Measurements from ENCODE around the gene TUBA3D. TPM values are rescaled to one million over a fixed set of nuclear protein-coding genes. Genes with fewer than 3 reads are reported as not detected.
A peak's percentile ranks its signal among the peaks of the same experiment; 100 is the strongest.
"Not testable (repeated sequence)": the region's sequence is repeated elsewhere in the genome, so short reads cannot be mapped to it uniquely, and the experiment has no call there.

The TUBA3D gene
- total RNA-seq, 5 donors from 2014 or later (not counting 1 experiment from before 2014, with no cell fraction given) = not detected

- H3K4me1 Mint-ChIP-seq; H3K9me3 ChIP-seq; H3K9me3 Mint-ChIP-seq; POLR2A ChIA-PET; H3K27me3 Mint-ChIP-seq; H3K27me3 ChIP-seq (replicated peaks in 1 of 2; ENCODE audit: control insufficient read depth in 2 of 2, extremely low read depth in 1 of 2, insufficient read depth in 2 of 2, low read length in 1 of 2); H3K4me3 Mint-ChIP-seq; H3K36me3 ChIP-seq (ENCODE audit: control insufficient read depth in 2 of 2, extremely low read depth in 1 of 2, insufficient read depth in 1 of 2, low read length in 1 of 2); CTCF ChIA-PET; DNase-seq; H3K27ac ChIP-seq (ENCODE audit: low read length); ATAC-seq (replicated peaks in 1 of 4); H3K4me1 ChIP-seq (ENCODE audit: control insufficient read depth in 1 of 2, extremely low read depth in 1 of 2, insufficient read depth in 2 of 2, low read length in 2 of 2); H3K27ac Mint-ChIP-seq; H3K4me3 ChIP-seq (ENCODE audit: control insufficient read depth in 1 of 2, extremely low read depth in 1 of 2, low read length in 1 of 2): not testable (repeated sequence)
- H3K36me3 Mint-ChIP-seq = peaks cover 12% of the 10 kb centered on the region
- WGBS (ENCODE audit: insufficient coverage) = 100% methylated on average over 9 of the region's 19 CpGs
Observed at GRCh38 chr2:131482506-131483155, 6.7 kb downstream of the TUBA3D start.

GRCh38 chr2:131483981-131484820 lies 8.3 kb downstream of the TUBA3D start:
- not testable (repeated sequence) for H3K36me3 Mint-ChIP-seq, H3K27me3 Mint-ChIP-seq

GRCh38 chr2:131484906-131485460 lies 9.1 kb downstream of the TUBA3D start:
- H3K9me3 Mint-ChIP-seq; ATAC-seq (replicated peaks in 1 of 4); CTCF ChIA-PET; H3K27me3 Mint-ChIP-seq; H3K4me3 Mint-ChIP-seq; DNase-seq; H3K9me3 ChIP-seq; H3K27ac Mint-ChIP-seq; H3K27me3 ChIP-seq (replicated peaks in 1 of 2; ENCODE audit: control insufficient read depth in 2 of 2, extremely low read depth in 1 of 2, insufficient read depth in 2 of 2, low read length in 1 of 2); H3K36me3 ChIP-seq (ENCODE audit: control insufficient read depth in 2 of 2, extremely low read depth in 1 of 2, insufficient read depth in 1 of 2, low read length in 1 of 2); POLR2A ChIA-PET; H3K27ac ChIP-seq (ENCODE audit: low read length); H3K36me3 Mint-ChIP-seq; H3K4me3 ChIP-seq (ENCODE audit: control insufficient read depth in 1 of 2, extremely low read depth in 1 of 2, low read length in 1 of 2): not testable (repeated sequence)
- H3K4me1 ChIP-seq (ENCODE audit: control insufficient read depth in 1 of 2, extremely low read depth in 1 of 2, insufficient read depth in 2 of 2, low read length in 2 of 2) = peaks cover 0 to 10% of the 10 kb centered on the region in 2 experiments
- H3K4me1 Mint-ChIP-seq = peaks cover 15 to 20% (median 18%) of the 10 kb centered on the region in 3 donors
- 89% methylated on average over 10 of the region's 11 CpGs for WGBS (ENCODE audit: insufficient coverage)

More at GRCh38 chr2:131483981-131484820, 8.3 kb downstream of the TUBA3D start:
- H3K4me3 Mint-ChIP-seq; H3K9me3 Mint-ChIP-seq; H3K9me3 ChIP-seq; ATAC-seq (replicated peaks in 1 of 4); H3K27me3 ChIP-seq (replicated peaks in 1 of 2; ENCODE audit: control insufficient read depth in 2 of 2, extremely low read depth in 1 of 2, insufficient read depth in 2 of 2, low read length in 1 of 2); H3K36me3 ChIP-seq (ENCODE audit: control insufficient read depth in 2 of 2, extremely low read depth in 1 of 2, insufficient read depth in 1 of 2, low read length in 1 of 2); H3K27ac Mint-ChIP-seq; POLR2A ChIA-PET; DNase-seq; H3K4me3 ChIP-seq (ENCODE audit: control insufficient read depth in 1 of 2, extremely low read depth in 1 of 2, low read length in 1 of 2); CTCF ChIA-PET; H3K4me1 ChIP-seq (ENCODE audit: control insufficient read depth in 1 of 2, extremely low read depth in 1 of 2, insufficient read depth in 2 of 2, low read length in 2 of 2); H3K27ac ChIP-seq (ENCODE audit: low read length): not testable (repeated sequence)
- H3K4me1 Mint-ChIP-seq = peaks cover 11 to 15% (median 14%) of the 10 kb centered on the region in 3 donors
- WGBS (ENCODE audit: insufficient coverage) = 97% methylated on average over 16 of the region's 24 CpGs

GRCh38 chr2:131486201-131486902 lies 10.4 kb downstream of the TUBA3D start:
- H3K27ac Mint-ChIP-seq; POLR2A ChIA-PET; H3K36me3 ChIP-seq (ENCODE audit: control insufficient read depth in 2 of 2, extremely low read depth in 1 of 2, insufficient read depth in 1 of 2, low read length in 1 of 2); H3K36me3 Mint-ChIP-seq; H3K4me3 ChIP-seq (ENCODE audit: control insufficient read depth in 1 of 2, extremely low read depth in 1 of 2, low read length in 1 of 2); H3K27me3 Mint-ChIP-seq; DNase-seq; ATAC-seq (replicated peaks in 1 of 4); H3K4me3 Mint-ChIP-seq; H3K27me3 ChIP-seq (replicated peaks in 1 of 2; ENCODE audit: control insufficient read depth in 2 of 2, extremely low read depth in 1 of 2, insufficient read depth in 2 of 2, low read length in 1 of 2); H3K9me3 Mint-ChIP-seq; H3K9me3 ChIP-seq; H3K27ac ChIP-seq (ENCODE audit: low read length): not testable (repeated sequence)
- H3K4me1 Mint-ChIP-seq = peaks cover 27 to 34% (median 32%) of the 10 kb centered on the region in 3 donors
- CTCF ChIA-PET = interaction anchor here in 1 of 2 donors (0.7 kb wide), 1 partner anchor 60 kb away, joined by 3 read pairs; no protein-coding TSS in a partner anchor
- peaks cover 2 to 24% of the 10 kb centered on the region in 2 experiments for H3K4me1 ChIP-seq (ENCODE audit: control insufficient read depth in 1 of 2, extremely low read depth in 1 of 2, insufficient read depth in 2 of 2, low read length in 2 of 2)
- WGBS (ENCODE audit: insufficient coverage) = 95% methylated on average over 10 of the region's 14 CpGs

GRCh38 chr2:131488306-131489205 lies 12.6 kb downstream of the TUBA3D start:
- Histone ChIP-seq H3K27me3 (replicated peaks in 1 of 2; ENCODE audit: control insufficient read depth in 2 of 2, extremely low read depth in 1 of 2, insufficient read depth in 2 of 2, low read length in 1 of 2) (no peaks in the 10 kb centered on the region), H3K4me3 (ENCODE audit: control insufficient read depth in 1 of 2, extremely low read depth in 1 of 2, low read length in 1 of 2) (no peak overlapping the region), H3K36me3 (ENCODE audit: control insufficient read depth in 2 of 2, extremely low read depth in 1 of 2, insufficient read depth in 1 of 2, low read length in 1 of 2) (peaks cover 1 to 3% of the 10 kb centered on the region in 2 donors), H3K4me1 (ENCODE audit: control insufficient read depth in 1 of 2, extremely low read depth in 1 of 2, insufficient read depth in 2 of 2, low read length in 2 of 2) (peaks cover 2 to 31% of the 10 kb centered on the region in 2 experiments), H3K27ac (ENCODE audit: low read length) (no peak overlapping the region), H3K9me3 (no peaks in the 10 kb centered on the region)
- Mint-ChIP-seq H3K4me1 (peaks cover 29 to 39% (median 36%) of the 10 kb centered on the region in 3 donors), H3K27ac (peak overlapping the region in 1 of 2 donors; percentile 36), H3K27me3 (no peaks in the 10 kb centered on the region), H3K9me3 (no peaks in the 10 kb centered on the region), H3K4me3 (peak overlapping the region in 1 of 3 donors; percentile 28), H3K36me3 (no peaks in the 10 kb centered on the region)
- WGBS (ENCODE audit: insufficient coverage) = 87% methylated on average over 8 of the region's 14 CpGs
- no peak for DNase-seq
- no peak for ATAC-seq (replicated peaks in 1 of 4)
- ChIA-PET CTCF (interaction anchor here in 1 of 2 donors (0.6 kb wide), 1 partner anchor 1303 kb away, joined by 3 read pairs; no protein-coding TSS in a partner anchor), POLR2A (interaction anchor here in 1 of 2 donors (0.7 kb wide), 1 partner anchor 53 kb away, joined by 6 read pairs; no protein-coding TSS in a partner anchor)
